Measurements from ENCODE around the gene SMC1B.

- no peak for TF ChIP-seq POLR2AphosphoS5 (IDR thresholded peaks at IDR 0.05; ENCODE audit: low read depth, low read length)
- TF ChIP-seq SPI1 (IDR thresholded peaks at IDR 0.05; ENCODE audit: low read depth, low read length), result no peak
- no peak for TF ChIP-seq TAF1 (IDR thresholded peaks at IDR 0.05; ENCODE audit: low read depth, low read length)
- TF ChIP-seq POLR2A (IDR thresholded peaks at IDR 0.05; ENCODE audit: low read depth, low read length), result no peak
- TF ChIP-seq POU2F2 (IDR thresholded peaks at IDR 0.05; ENCODE audit: low read depth, low read length), result no peak
- TF ChIP-seq PAX5 (IDR thresholded peaks at IDR 0.05; ENCODE audit: insufficient read depth, low read length, severe bottlenecking), result no peak
Observed at GRCh38 chr22:45318168-45318557, 95.2 kb downstream of the SMC1B start.
